Measurements from ENCODE around the gene YPEL2. TPM values are rescaled to one million over a fixed set of nuclear protein-coding genes. Genes with fewer than 3 reads are reported as not detected.

The YPEL2 gene
- total and polyA plus RNA-seq, 2 of the 13 experiments (the other 11 are each of a cell fraction or from before 2014, with no cell fraction given): 8.5 to 21.1 TPM

GRCh38 chr17:59370593-59371299, 39.3 kb downstream of the YPEL2 start:
- Histone ChIP-seq H2AFZ (ENCODE audit: low read length) (no peak overlapping the region), H4K20me1 (ENCODE audit: insufficient read depth, low read length) (no peaks in the 10 kb centered on the region), H3K9me3 (ENCODE audit: low read length) (no peaks in the 10 kb centered on the region), H3K27ac (ENCODE audit: extremely low read length, insufficient read depth, low read length) (no peak overlapping the region), H3K9ac (ENCODE audit: insufficient read depth, low read depth, low read length) (no peak overlapping the region), H3K79me2 (ENCODE audit: insufficient read depth, low read length) (peaks cover 7% of the 10 kb centered on the region), H3K4me2 (ENCODE audit: low read depth, low read length) (0 out of 2 replicates have a peak overlapping the region, but pooled peaks have one; percentile 13), H3K4me3 (replicated peaks in 1 of 3; ENCODE audit: insufficient read depth in 1 of 3, low read depth in 2 of 3, low read length in 3 of 3) (no peak overlapping the region), H3K36me3 (replicated peaks in 1 of 2; ENCODE audit: control insufficient read depth in 1 of 2, insufficient read depth in 2 of 2, low read length in 2 of 2) (no peaks in the 10 kb centered on the region; a peak in 1 of 5 replicates), H3K27me3 (ENCODE audit: control insufficient read depth in 1 of 2, insufficient read depth in 2 of 2, low read length in 2 of 2) (no peaks in the 10 kb centered on the region), H3K4me1 (ENCODE audit: insufficient read depth, low read length) (peaks cover 89% of the 10 kb centered on the region)
- ChIA-PET CTCF (ENCODE audit: low intra/inter-chr PET ratio, low total read pairs) (no interaction called here), POLR2A (no interaction called here)
- no TSS peak for BruUV-seq (replicated peaks)
- WGBS (ENCODE audit: low lambda C conversion rate): 86% methylated on average over 10 of the region's 10 CpGs
- no peak for FAIRE-seq
- ATAC-seq: no peak
- no peak for DNase-seq (ENCODE audit: low spot score)
- 0 out of 2 replicates have a peak, but pooled peaks have one; percentile 67 for TF ChIP-seq KDM5B (CRISPR knock-in tag; IDR thresholded peaks at IDR 0.05; ENCODE audit: borderline replicate concordance)
- peak; percentile 13; the same call in 1 of the 2 replicates for TF ChIP-seq NCOA1 (CRISPR knock-in tag; IDR thresholded peaks at IDR 0.05)
- no peak for TF ChIP-seq LRRFIP1 (CRISPR knock-in tag; conservative IDR thresholded peaks at IDR 0.05)
- no peak for TF ChIP-seq SOX6 (IDR thresholded peaks at IDR 0.05)
- TF ChIP-seq SOX6 (CRISPR knock-in tag; IDR thresholded peaks at IDR 0.05): 0 out of 2 replicates have a peak, but pooled peaks have one; percentile 20
- TF ChIP-seq, protein P1, sequence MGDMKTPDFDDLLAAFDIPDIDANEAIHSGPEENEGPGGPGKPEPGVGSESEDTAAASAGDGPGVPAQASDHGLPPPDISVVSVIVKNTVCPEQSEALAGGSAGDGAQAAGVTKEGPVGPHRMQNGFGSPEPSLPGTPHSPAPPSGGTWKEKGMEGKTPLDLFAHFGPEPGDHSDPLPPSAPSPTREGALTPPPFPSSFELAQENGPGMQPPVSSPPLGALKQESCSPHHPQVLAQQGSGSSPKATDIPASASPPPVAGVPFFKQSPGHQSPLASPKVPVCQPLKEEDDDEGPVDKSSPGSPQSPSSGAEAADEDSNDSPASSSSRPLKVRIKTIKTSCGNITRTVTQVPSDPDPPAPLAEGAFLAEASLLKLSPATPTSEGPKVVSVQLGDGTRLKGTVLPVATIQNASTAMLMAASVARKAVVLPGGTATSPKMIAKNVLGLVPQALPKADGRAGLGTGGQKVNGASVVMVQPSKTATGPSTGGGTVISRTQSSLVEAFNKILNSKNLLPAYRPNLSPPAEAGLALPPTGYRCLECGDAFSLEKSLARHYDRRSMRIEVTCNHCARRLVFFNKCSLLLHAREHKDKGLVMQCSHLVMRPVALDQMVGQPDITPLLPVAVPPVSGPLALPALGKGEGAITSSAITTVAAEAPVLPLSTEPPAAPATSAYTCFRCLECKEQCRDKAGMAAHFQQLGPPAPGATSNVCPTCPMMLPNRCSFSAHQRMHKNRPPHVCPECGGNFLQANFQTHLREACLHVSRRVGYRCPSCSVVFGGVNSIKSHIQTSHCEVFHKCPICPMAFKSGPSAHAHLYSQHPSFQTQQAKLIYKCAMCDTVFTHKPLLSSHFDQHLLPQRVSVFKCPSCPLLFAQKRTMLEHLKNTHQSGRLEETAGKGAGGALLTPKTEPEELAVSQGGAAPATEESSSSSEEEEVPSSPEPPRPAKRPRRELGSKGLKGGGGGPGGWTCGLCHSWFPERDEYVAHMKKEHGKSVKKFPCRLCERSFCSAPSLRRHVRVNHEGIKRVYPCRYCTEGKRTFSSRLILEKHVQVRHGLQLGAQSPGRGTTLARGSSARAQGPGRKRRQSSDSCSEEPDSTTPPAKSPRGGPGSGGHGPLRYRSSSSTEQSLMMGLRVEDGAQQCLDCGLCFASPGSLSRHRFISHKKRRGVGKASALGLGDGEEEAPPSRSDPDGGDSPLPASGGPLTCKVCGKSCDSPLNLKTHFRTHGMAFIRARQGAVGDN (CRISPR knock-in tag; IDR thresholded peaks at IDR 0.05): peak; percentile 38; the same call in 1 of the 2 replicates
- TF ChIP-seq ZFP36 (IDR thresholded peaks at IDR 0.05; ENCODE audit: borderline replicate concordance, low read depth, low read length, partially characterized antibody): no peak
- intact Hi-C loops (cut with micrococcal nuclease; ENCODE audit: unreplicated experiment) (no loop called here), in situ Hi-C loops (cut with HindIII; ENCODE audit: extremely low pct_ligation_motif_present, low pct_unique_long_range_greater_than_20kb) (no loop called here)
